A673 (cell line): ENCODE results near the gene ARNT2.

Experiments used
- EZH2 ChIP-seq: fragments of 200-600 bp; sonication (generic); IDR thresholded peaks from 2 replicates; pipeline ENCODE4 v1.6.1; 2017; ENCODE audit warnings: borderline replicate concordance, low read depth, mild to moderate bottlenecking, mixed read lengths, antibody characterized with exemption, low read length; ENCODE audit not compliant: poor library complexity, severe bottlenecking
- TF ChIP-seq, protein P1 (sequence below): fragments of 300-800, 200-600 bp; sonication (generic); conservative IDR thresholded peaks from 2 replicates; pipeline ENCODE4 v1.5.1; 2017; ENCODE audit warnings: low read depth, mild to moderate bottlenecking, antibody characterized with exemption, low read length, moderate library complexity, mixed read lengths

DNA sequence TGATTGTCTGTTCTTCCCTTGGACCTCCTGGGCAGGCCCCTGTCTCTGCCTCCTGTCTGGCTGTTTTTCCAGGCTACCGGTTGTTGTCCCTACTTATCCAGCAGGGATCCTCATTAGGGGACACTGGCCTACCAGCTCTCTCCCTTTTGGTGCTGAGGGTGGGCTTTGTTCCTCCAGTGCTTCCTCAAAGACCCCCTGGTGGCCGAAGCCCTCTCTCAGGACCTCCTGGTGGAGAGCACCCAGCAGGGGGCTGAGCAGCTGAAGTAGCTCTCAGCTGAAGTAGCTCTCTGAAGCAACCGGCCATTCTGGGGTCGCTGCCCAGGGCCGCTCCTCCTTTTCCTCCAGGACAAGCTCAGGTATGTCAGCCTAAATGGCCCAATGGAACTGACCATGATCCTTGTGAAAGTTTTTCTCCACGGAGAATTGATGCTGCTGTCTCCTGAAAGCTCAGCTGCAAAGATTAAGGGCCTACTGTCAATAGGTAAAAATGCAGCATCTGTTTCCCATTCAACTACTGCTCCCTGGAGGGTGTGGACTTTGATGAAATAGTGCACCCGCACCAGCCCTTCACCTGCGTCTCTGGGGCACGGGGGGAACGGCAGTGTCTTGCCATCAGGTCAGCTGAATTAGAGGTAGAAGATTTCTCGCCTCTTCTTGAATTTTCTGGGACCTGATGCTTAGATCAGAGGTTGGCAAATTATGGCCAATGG is 27.6 kb downstream of the ARNT2 start:
- TF ChIP-seq, protein P1, sequence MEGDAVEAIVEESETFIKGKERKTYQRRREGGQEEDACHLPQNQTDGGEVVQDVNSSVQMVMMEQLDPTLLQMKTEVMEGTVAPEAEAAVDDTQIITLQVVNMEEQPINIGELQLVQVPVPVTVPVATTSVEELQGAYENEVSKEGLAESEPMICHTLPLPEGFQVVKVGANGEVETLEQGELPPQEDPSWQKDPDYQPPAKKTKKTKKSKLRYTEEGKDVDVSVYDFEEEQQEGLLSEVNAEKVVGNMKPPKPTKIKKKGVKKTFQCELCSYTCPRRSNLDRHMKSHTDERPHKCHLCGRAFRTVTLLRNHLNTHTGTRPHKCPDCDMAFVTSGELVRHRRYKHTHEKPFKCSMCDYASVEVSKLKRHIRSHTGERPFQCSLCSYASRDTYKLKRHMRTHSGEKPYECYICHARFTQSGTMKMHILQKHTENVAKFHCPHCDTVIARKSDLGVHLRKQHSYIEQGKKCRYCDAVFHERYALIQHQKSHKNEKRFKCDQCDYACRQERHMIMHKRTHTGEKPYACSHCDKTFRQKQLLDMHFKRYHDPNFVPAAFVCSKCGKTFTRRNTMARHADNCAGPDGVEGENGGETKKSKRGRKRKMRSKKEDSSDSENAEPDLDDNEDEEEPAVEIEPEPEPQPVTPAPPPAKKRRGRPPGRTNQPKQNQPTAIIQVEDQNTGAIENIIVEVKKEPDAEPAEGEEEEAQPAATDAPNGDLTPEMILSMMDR = no peak
- no peak for TF ChIP-seq EZH2
